ENCODE data around the gene AAK1. TPM values are rescaled to one million over a fixed set of nuclear protein-coding genes. Genes with fewer than 3 reads are reported as not detected.

The AAK1 gene
- total RNA-seq, 4 donors from 2014 or later, result 42.5 to 55.9 (median 51.2) TPM

DNA sequence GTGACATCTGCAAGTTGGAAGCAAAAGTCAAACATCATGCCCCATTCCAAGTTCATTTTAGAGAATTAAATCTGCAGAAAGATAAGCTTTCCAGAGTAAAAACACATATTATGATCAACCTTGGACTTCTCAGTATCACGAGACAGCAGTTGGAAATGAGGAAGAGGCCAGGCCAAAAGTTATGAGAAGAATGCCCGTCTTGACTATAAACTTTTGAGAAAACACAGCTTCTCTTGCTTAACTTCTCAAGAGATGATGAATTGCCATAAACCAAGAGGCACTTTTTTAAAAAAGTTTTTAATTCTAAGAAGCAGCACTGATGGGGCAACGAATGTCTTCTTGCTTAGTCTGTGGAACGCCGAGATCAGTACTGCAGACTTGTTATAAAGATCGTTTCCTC, 153.7 kb downstream of the AAK1 start:
- TF ChIP-seq, protein P1, sequence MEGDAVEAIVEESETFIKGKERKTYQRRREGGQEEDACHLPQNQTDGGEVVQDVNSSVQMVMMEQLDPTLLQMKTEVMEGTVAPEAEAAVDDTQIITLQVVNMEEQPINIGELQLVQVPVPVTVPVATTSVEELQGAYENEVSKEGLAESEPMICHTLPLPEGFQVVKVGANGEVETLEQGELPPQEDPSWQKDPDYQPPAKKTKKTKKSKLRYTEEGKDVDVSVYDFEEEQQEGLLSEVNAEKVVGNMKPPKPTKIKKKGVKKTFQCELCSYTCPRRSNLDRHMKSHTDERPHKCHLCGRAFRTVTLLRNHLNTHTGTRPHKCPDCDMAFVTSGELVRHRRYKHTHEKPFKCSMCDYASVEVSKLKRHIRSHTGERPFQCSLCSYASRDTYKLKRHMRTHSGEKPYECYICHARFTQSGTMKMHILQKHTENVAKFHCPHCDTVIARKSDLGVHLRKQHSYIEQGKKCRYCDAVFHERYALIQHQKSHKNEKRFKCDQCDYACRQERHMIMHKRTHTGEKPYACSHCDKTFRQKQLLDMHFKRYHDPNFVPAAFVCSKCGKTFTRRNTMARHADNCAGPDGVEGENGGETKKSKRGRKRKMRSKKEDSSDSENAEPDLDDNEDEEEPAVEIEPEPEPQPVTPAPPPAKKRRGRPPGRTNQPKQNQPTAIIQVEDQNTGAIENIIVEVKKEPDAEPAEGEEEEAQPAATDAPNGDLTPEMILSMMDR (IDR thresholded peaks at IDR 0.05; ENCODE audit: low read depth), result no peak

DNA sequence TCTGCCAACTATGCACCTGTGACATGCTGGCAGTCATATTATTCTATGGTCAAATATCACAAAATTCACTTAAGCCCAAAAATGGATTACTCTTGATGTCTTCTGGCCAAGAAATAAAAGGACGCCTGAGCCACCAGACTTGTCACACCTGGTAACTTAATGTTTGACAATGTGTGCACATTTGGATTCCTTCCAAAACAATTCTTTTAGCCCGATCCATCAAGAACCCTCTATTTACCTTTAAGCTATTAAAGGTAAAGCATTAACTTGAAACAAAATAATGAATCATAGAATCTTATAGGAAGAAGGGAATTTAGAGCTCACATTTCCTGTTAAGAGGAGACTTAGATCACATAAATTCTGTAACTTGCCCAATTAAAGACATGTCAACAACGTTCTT, 159.8 kb downstream of the AAK1 start:
- TF ChIP-seq, protein P1 (IDR thresholded peaks at IDR 0.05; ENCODE audit: low read depth), result no peak

DNA sequence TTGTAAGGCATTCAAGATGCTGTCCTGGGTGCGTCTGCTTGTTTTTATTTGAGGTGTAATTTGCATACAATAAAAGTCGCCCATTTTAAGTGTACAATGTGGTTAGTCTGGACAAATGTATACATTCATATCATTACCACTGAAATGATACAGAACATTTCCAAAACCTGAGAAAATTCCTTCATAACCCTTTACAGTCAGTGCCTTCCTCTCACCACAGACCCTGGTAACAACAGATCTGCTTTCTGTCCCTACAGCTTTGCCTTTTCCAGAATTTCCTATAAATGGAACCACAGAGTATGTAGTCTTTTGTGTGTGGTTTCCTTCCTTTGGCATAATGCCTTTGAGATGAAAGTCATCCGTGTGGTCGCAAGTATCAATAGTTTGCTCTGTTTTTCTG, 160.5 kb downstream of the AAK1 start:
- TF ChIP-seq, protein P1 (IDR thresholded peaks at IDR 0.05; ENCODE audit: low read depth), result no peak

DNA sequence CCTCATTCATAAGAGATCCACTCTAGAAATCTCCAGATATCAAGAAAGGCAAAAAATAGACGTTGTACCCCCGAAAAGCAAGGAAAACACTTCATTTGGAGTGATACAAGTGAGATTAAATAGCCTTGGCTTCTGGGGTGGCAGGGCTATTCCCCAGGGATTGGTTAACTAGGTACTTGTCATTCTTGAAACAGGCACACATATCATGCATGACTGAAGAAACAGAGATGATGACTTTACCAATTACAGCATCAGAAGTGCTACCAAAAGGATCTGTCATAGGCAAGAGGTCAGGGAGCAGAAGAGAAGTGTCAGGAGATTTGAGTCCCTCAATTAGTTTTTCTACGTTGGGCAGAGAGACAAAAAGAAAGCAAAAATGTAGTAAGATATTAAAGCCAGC, 161.1 kb downstream of the AAK1 start:
- TF ChIP-seq, protein P1 (IDR thresholded peaks at IDR 0.05; ENCODE audit: low read depth), result no peak

DNA sequence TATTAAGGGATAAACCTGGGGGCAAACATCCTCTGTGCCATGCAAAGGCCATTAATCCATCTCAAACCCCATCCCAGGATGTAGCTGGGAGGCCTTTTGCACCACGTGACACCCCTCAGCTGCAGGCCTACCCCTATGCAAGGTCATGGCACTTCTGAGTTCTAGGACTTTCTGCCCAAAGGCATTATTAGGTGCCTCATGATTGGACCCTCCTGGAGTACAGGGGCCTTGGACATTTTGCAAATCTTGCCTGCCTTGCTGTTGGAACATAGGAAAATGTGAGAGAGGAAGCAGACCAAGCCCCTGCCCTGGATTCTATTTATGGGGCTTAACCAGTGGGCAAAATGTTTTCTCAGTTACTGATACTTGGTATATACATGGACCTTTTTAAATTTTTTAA, 162.1 kb downstream of the AAK1 start:
- TF ChIP-seq, protein P1 (IDR thresholded peaks at IDR 0.05; ENCODE audit: low read depth), result no peak

DNA sequence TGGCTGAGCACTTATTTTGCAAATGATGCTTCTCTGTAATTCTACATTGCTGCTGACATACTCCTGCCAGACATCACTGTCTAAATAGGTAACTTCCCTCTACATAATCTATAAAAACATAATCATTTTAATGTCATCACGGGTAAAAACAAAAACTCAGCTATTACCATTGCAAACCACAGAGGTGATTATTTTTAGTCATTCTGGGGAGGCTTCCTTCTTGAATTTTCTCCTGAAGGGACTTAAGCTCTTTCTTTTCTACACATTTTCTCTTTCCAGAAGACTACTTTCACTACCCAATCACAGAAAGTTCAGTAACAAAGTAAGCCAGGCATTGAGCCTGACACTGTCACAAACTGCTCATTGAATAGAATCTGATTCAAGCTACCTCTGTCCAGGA, 165.9 kb downstream of the AAK1 start:
- TF ChIP-seq, protein P1 (IDR thresholded peaks at IDR 0.05; ENCODE audit: low read depth), result no peak

DNA sequence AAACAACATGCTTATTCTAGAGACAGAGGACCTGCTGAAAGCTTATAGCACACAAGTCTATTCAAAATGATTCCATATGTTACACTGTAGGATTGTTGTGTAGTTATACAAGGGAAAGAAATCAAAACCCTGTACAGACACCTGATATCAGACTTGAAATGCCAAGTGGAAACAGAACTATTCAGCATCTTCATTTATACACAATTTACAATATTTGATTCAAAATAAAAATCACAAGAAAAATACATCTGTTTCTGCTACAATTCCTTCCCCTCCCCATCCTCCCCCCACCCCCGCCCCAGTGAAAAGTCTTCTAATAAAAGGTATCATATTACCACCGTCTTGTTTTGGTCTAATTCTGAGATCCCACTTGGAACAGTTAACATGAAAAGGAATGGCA, 168.9 kb downstream of the AAK1 start:
- TF ChIP-seq, protein P1 (IDR thresholded peaks at IDR 0.05; ENCODE audit: low read depth), result no peak

Data from subcutaneous adipose tissue (tissue), 4 donors.